Measurements from ENCODE around the gene WDR91.

Gene WDR91

DNA sequence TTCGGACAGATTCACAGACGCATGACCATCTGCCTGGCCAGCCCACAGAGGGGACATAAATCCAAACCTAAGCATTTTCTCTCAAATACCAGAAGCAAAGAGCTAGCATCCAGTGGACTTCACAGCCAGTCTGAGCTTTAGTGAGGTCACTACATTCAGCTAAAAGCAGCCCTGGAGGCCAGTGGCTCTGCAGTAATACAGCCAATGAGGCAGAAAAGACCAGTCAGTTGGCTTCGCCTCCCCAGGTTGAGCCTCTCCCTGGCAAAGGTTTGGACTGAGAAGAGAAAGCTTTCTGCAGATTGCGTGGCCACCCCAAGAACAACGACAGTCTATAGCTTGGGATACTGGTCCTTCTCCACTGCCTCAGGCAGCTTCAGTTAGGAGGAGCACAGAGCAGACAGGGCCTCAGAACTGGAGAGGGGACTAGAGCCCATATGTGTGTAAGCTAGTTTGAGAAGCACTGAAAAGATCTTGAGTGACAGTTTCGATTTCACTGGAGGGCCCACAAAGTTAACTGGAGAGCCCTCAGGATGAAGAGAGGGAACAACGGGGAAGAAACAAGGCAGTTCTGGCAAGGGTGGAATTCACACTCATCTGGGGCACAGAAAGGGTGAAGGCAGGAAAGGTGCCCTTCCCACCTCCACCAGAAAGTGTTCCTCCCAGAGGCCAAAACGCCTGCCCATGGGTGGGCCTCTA lies 3.8 kb downstream of the WDR91 start:
- peaks cover 0 to 19% (median 0%) of the 10 kb centered on the region in 11 experiments; a peak in 3 of 22 replicates for H4K20me1 ChIP-seq
- H3K9ac ChIP-seq: peak overlapping the region in 6 of 11 experiments; percentile 2 to 95 (median 25); a peak in 4 of 22 replicates
- no peaks in the 10 kb centered on the region for H3K27me3 ChIP-seq
- H3K36me3 ChIP-seq: peaks cover 0 to 28% (median 11%) of the 10 kb centered on the region in 11 experiments; a peak in 14 of 22 replicates
- peak overlapping the region in 5 of 11 experiments; percentile 4 to 85 (median 29); a peak in 5 of 22 replicates for H3K27ac ChIP-seq
- no peaks in the 10 kb centered on the region for H3K9me3 ChIP-seq (replicated peaks in 1 of 11)
- H3K4me3 ChIP-seq: peak overlapping the region in 1 of 10 experiments; percentile 89; a peak in 1 of 20 replicates
- H3K4me1 ChIP-seq: peaks cover 74 to 88% (median 87%) of the 10 kb centered on the region in 10 experiments
- no peak for TF ChIP-seq Cebpa-rat (IDR thresholded peaks at IDR 0.05)
- H3K4me2 ChIP-seq: peak overlapping the region; percentile 55 to 99 (median 90)

DNA sequence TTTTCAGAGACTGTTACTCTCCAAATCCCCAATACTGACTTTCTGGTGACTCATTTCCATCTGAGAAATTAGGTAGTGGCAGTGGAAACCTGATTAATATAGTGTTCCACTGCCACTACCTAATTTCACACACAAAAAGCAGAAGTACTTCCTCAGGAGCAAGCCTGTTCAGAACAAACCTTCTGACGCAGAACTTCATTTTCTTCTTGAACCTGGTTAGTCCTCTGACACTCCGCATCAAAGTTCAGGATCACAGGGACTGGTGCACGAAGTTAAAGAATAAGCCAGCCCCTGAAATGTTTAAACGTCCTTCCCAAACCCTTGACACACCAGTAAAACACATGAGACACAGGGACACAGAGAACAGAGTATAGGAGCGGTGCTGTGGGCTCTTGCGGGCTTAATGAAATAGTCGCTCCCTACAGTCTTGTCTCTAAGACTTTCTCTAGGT lies 4.4 kb downstream of the WDR91 start:
- no peak overlapping the region for H3K4me3 ChIP-seq
- no peaks in the 10 kb centered on the region for H3K27me3 ChIP-seq
- TF ChIP-seq Cebpa-rat (IDR thresholded peaks at IDR 0.05): no peak
- H3K9ac ChIP-seq: peak overlapping the region in 6 of 11 experiments; percentile 2 to 47 (median 25); a peak in 3 of 22 replicates
- peaks cover 76 to 92% (median 88%) of the 10 kb centered on the region in 10 experiments for H3K4me1 ChIP-seq
- H3K36me3 ChIP-seq: peaks cover 1 to 34% (median 16%) of the 10 kb centered on the region in 11 experiments; a peak in 17 of 22 replicates
- H3K4me2 ChIP-seq: peak overlapping the region; percentile 55 to 99 (median 90)
- no peaks in the 10 kb centered on the region for H3K9me3 ChIP-seq (replicated peaks in 1 of 11)
- H3K27ac ChIP-seq: peak overlapping the region in 5 of 11 experiments; percentile 4 to 85 (median 29); a peak in 3 of 22 replicates
- peaks cover 0 to 25% (median 0%) of the 10 kb centered on the region in 11 experiments; a peak in 3 of 22 replicates for H4K20me1 ChIP-seq

DNA sequence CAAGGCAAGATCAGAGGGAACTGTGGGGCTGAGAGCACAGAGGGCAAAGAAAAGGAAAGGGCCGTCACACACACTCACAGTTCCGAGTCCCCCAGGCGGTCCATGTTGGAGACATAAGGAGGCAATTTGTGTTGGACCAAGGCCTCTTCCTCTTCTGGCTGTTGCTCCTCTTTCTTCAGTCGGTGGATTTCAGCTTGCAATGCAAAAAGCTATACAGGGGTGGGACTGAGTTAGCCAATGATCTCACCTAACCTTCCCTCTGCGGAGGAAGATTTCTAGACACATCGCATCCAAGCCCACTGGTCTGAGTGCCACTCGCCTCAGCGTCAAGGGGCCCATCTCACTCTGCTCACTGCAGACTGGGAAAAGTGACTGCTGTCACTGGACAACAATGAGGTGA lies 5.5 kb downstream of the WDR91 start:
- Histone ChIP-seq H3K9me3 (replicated peaks in 1 of 11) (no peaks in the 10 kb centered on the region), H3K4me1 (peaks cover 76 to 94% (median 87%) of the 10 kb centered on the region in 10 experiments), H3K36me3 (peaks cover 13 to 46% (median 27%) of the 10 kb centered on the region in 11 experiments; a peak in 21 of 22 replicates), H3K4me3 (peak overlapping the region in 2 of 10 experiments; percentile 16 to 18; a peak in 1 of 20 replicates), H3K27ac (peak overlapping the region in 10 of 11 experiments; percentile 30 to 63 (median 56); a peak in 20 of 22 replicates), H3K4me2 (peak overlapping the region; percentile 65 to 99 (median 76)), H4K20me1 (peaks cover 0 to 36% (median 0%) of the 10 kb centered on the region in 11 experiments; a peak in 3 of 22 replicates), H3K9ac (peak overlapping the region; percentile 1 to 58 (median 40); a peak in 18 of 22 replicates), H3K27me3 (no peaks in the 10 kb centered on the region)
- TF ChIP-seq Cebpa-rat (IDR thresholded peaks at IDR 0.05): no peak; a peak in 1 of 22 replicates

GRCh38 chr7:135204876-135205275 lies 6.5 kb downstream of the WDR91 start:
- Histone ChIP-seq H3K4me3 (peak overlapping the region in 3 of 10 experiments; percentile 5 to 18 (median 13); a peak in 2 of 20 replicates), H3K9ac (peak overlapping the region in 1 of 11 experiments; percentile 27; a peak in 2 of 22 replicates), H3K9me3 (replicated peaks in 1 of 11) (no peaks in the 10 kb centered on the region), H3K27ac (peak overlapping the region in 5 of 11 experiments; percentile 49 to 63 (median 62); a peak in 7 of 22 replicates), H3K4me1 (peaks cover 69 to 84% (median 77%) of the 10 kb centered on the region in 10 experiments), H3K27me3 (no peaks in the 10 kb centered on the region), H4K20me1 (peaks cover 0 to 46% (median 0%) of the 10 kb centered on the region in 11 experiments; a peak in 3 of 22 replicates), H3K4me2 (peak overlapping the region; percentile 65 to 99 (median 76)), H3K36me3 (peaks cover 22 to 55% (median 36%) of the 10 kb centered on the region in 11 experiments)
- TF ChIP-seq Cebpa-rat (IDR thresholded peaks at IDR 0.05): no peak

GRCh38 chr7:135204341-135204749 lies 7.0 kb downstream of the WDR91 start:
- Histone ChIP-seq H3K4me1 (peaks cover 63 to 79% (median 72%) of the 10 kb centered on the region in 10 experiments), H4K20me1 (peaks cover 0 to 51% (median 0%) of the 10 kb centered on the region in 11 experiments; a peak in 3 of 22 replicates), H3K9me3 (replicated peaks in 1 of 11) (no peaks in the 10 kb centered on the region), H3K4me3 (no peak overlapping the region), H3K4me2 (peak overlapping the region in 7 of 11 experiments; percentile 69 to 99 (median 76); a peak in 10 of 22 replicates), H3K9ac (no peak overlapping the region), H3K27ac (peak overlapping the region in 1 of 11 experiments; percentile 14; a peak in 1 of 22 replicates), H3K36me3 (peaks cover 26 to 61% (median 41%) of the 10 kb centered on the region in 11 experiments), H3K27me3 (no peaks in the 10 kb centered on the region)
- no peak for TF ChIP-seq Cebpa-rat (IDR thresholded peaks at IDR 0.05)

DNA sequence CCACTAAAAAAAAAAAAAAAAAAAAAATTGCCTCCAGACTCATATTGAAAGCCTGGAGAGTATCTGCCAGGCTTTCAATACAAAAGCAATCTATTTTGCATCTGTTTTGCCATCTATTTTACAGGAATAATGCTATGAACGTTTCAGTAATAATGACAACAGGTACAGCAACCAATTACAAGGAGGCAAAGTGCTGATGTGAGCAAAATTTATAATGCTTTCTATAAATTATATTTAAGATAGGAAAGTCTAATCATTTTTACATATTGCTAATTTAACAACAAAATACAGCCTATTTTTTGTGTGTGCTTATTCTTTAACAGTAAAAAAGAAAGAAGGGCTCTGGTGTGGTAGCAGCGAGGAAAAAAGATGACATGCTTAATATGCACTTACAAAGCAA lies 10.0 kb downstream of the WDR91 start:
- no peak for TF ChIP-seq Cebpa-rat (IDR thresholded peaks at IDR 0.05)
- Histone ChIP-seq H3K9ac (no peak overlapping the region), H3K4me3 (no peak overlapping the region), H3K4me2 (no peak overlapping the region), H3K4me1 (peaks cover 33 to 56% (median 43%) of the 10 kb centered on the region in 10 experiments), H3K27me3 (no peaks in the 10 kb centered on the region), H3K36me3 (peaks cover 52 to 91% (median 70%) of the 10 kb centered on the region in 11 experiments), H4K20me1 (peaks cover 0 to 81% (median 0%) of the 10 kb centered on the region in 11 experiments; a peak in 2 of 22 replicates), H3K9me3 (replicated peaks in 1 of 11) (no peaks in the 10 kb centered on the region), H3K27ac (no peak overlapping the region)

DNA sequence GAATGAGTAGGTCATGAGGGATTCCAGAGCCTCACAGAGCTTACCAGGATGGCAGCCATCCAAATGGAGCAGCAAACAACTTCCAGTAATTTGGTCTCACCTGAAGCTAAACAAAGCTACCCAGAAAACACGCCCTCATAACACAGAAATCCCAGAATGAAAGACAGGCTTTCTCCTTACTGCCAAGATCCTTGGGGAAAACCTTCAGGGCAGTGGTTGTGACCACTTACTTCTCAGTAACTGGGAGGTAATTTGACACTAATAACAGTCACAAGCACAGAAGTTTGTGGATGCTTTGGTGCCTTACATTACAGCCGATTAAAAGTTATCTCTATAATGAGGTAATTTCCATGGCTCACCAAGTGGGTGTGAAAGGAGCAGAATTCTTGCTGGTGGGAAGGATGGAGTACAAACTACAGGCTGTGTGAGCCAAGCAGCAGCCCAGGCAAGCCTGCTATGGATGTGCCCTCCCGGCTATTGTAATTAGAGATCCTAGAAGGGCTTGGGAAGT lies 10.4 kb downstream of the WDR91 start:
- Histone ChIP-seq H4K20me1 (peaks cover 0 to 86% (median 0%) of the 10 kb centered on the region in 11 experiments; a peak in 2 of 22 replicates), H3K36me3 (peaks cover 57 to 95% (median 75%) of the 10 kb centered on the region in 11 experiments)
- no peak for TF ChIP-seq Cebpa-rat (IDR thresholded peaks at IDR 0.05)

GRCh38 chr7:135199439-135199838 lies 11.9 kb downstream of the WDR91 start:
- Histone ChIP-seq H3K9me3 (replicated peaks in 1 of 11) (no peaks in the 10 kb centered on the region), H3K4me3 (no peak overlapping the region), H3K4me2 (no peak overlapping the region), H3K27me3 (no peaks in the 10 kb centered on the region), H3K9ac (no peak overlapping the region), H3K36me3 (peaks cover 60 to 100% (median 78%) of the 10 kb centered on the region in 11 experiments), H4K20me1 (peaks cover 0 to 94% (median 0%) of the 10 kb centered on the region in 11 experiments; a peak in 2 of 22 replicates), H3K4me1 (peaks cover 26 to 56% (median 44%) of the 10 kb centered on the region in 10 experiments), H3K27ac (no peak overlapping the region)
- no peak for TF ChIP-seq Cebpa-rat (IDR thresholded peaks at IDR 0.05)

More for the DNA sequence above, 10.4 kb downstream of the WDR91 start:
- Histone ChIP-seq H3K27ac (no peak overlapping the region), H3K9me3 (replicated peaks in 1 of 11) (no peaks in the 10 kb centered on the region), H3K4me3 (no peak overlapping the region), H3K4me1 (peaks cover 29 to 56% (median 43%) of the 10 kb centered on the region in 10 experiments), H3K9ac (no peak overlapping the region), H3K4me2 (no peak overlapping the region), H3K27me3 (no peaks in the 10 kb centered on the region)
